Mesothelial cell of epicardium (in vitro differentiated cells): ENCODE data around the gene TMEM220. TPM values are rescaled to one million over a fixed set of nuclear protein-coding genes. Genes with fewer than 3 reads are reported as not detected.

Source experiments
- DNase-seq, 2 experiments: peaks; one replicate each; pipeline ENCODE4 v3.0.0; 2021; ENCODE audit warnings: low spot score in 2 of 2; ENCODE audit not compliant: unreplicated experiment in 2 of 2
- H3K27ac Mint-ChIP-seq: 2 replicates; pipeline ENCODE4 v1.8.0; 2021; ENCODE audit warnings: mixed read lengths
- H3K27me3 Mint-ChIP-seq: 2 replicates; pipeline ENCODE4 v1.8.0; 2021; ENCODE audit warnings: low read depth, mixed read lengths
- H3K36me3 Mint-ChIP-seq: 2 replicates; pipeline ENCODE4 v1.8.0; 2021; ENCODE audit warnings: mixed read lengths
- H3K4me1 Mint-ChIP-seq: 2 replicates; pipeline ENCODE4 v1.8.0; 2021; ENCODE audit warnings: mixed read lengths
- H3K4me3 Mint-ChIP-seq: 2 replicates; pipeline ENCODE4 v1.8.0; 2021; ENCODE audit warnings: mild to moderate bottlenecking, moderate library complexity, mixed read lengths
- H3K9me3 Mint-ChIP-seq: 2 replicates; pipeline ENCODE4 v1.8.0; 2021; ENCODE audit warnings: mixed read lengths
- CTCF ChIP-seq: fragments of 200-600 bp; sonication (generic); IDR thresholded peaks from one replicate; pipeline ENCODE4 v1.5.0; 2021; ENCODE audit warnings: antibody characterized with exemption; ENCODE audit not compliant: unreplicated experiment
- total RNA-seq: library from RNA; stranded (reverse); gene quantifications from 3 replicates; pipeline ENCODE4 v1.2.1, GENCODE V29; 2021

The TMEM220 gene
- total RNA-seq, 1 donor from 2014 or later = 5.7 TPM

- H3K27me3 Mint-ChIP-seq = peaks cover 36% of the 10 kb centered on the region
- no peaks in the 10 kb centered on the region for H3K36me3 Mint-ChIP-seq
- no peaks in the 10 kb centered on the region for H3K9me3 Mint-ChIP-seq
- H3K4me1 Mint-ChIP-seq = peaks cover 5% of the 10 kb centered on the region
- DNase-seq = no peak
- H3K27ac Mint-ChIP-seq = no peak overlapping the region
- no peak overlapping the region for H3K4me3 Mint-ChIP-seq
- no peak for TF ChIP-seq CTCF
These were observed 27.8 kb upstream of the TMEM220 start for GRCh38 chr17:10757647-10758046.

GRCh38 chr17:10757067-10757466, 27.2 kb upstream of the TMEM220 start:
- Mint-ChIP-seq H3K36me3 (no peaks in the 10 kb centered on the region), H3K4me3 (no peak overlapping the region), H3K27ac (no peak overlapping the region), H3K4me1 (peaks cover 5% of the 10 kb centered on the region), H3K27me3 (peaks cover 40% of the 10 kb centered on the region), H3K9me3 (no peaks in the 10 kb centered on the region)
- no peak for DNase-seq
- TF ChIP-seq CTCF = no peak

- H3K4me1 Mint-ChIP-seq = peaks cover 5% of the 10 kb centered on the region
- no peaks in the 10 kb centered on the region for H3K9me3 Mint-ChIP-seq
- H3K27me3 Mint-ChIP-seq = peaks cover 43% of the 10 kb centered on the region
These were observed 26.8 kb upstream of the TMEM220 start for GRCh38 chr17:10756619-10757018.

GRCh38 chr17:10756185-10756584, 26.4 kb upstream of the TMEM220 start:
- Mint-ChIP-seq H3K4me3 (no peak overlapping the region), H3K4me1 (peaks cover 5% of the 10 kb centered on the region), H3K27me3 (peaks cover 43% of the 10 kb centered on the region), H3K9me3 (no peaks in the 10 kb centered on the region), H3K27ac (no peak overlapping the region), H3K36me3 (no peaks in the 10 kb centered on the region)
- no peak for DNase-seq
- TF ChIP-seq CTCF = no peak

More at GRCh38 chr17:10756619-10757018, 26.8 kb upstream of the TMEM220 start:
- no peak for TF ChIP-seq CTCF
- Mint-ChIP-seq H3K36me3 (no peaks in the 10 kb centered on the region), H3K4me3 (no peak overlapping the region), H3K27ac (no peak overlapping the region)
- DNase-seq = no peak

- peaks cover 5% of the 10 kb centered on the region for H3K4me1 Mint-ChIP-seq
- no peak for DNase-seq
- H3K27ac Mint-ChIP-seq = no peak overlapping the region
- H3K36me3 Mint-ChIP-seq = no peaks in the 10 kb centered on the region
- H3K4me3 Mint-ChIP-seq = no peak overlapping the region
- peaks cover 43% of the 10 kb centered on the region for H3K27me3 Mint-ChIP-seq
- TF ChIP-seq CTCF = no peak
- H3K9me3 Mint-ChIP-seq = no peaks in the 10 kb centered on the region
These were observed 25.8 kb upstream of the TMEM220 start for GRCh38 chr17:10755592-10756127.
